GM10248 (cell line): ENCODE data around the gene NAGPA.

ENCODE experiments used
- CTCF ChIA-PET: fragments of 300-600 bp; sonication (Branson Sonifier 250); formaldehyde crosslinking; extraction: SDS; loops from one replicate; lab custom pipeline; 2021; ENCODE audit warnings: antibody characterized with exemption; lab: Yijun Ruan, JAX
- POLR2A ChIA-PET: fragments of 350-650 bp; sonication (Branson Sonifier 250); formaldehyde crosslinking; extraction: SDS; loops from one replicate; lab custom pipeline; 2020; ENCODE audit warnings: antibody characterized with exemption; lab: Yijun Ruan, JAX
- DNase-seq: peaks from one replicate; pipeline ENCODE4 v3.0.0; 2012; ENCODE audit errors: extremely low spot score
- CTCF ChIP-seq: IDR thresholded peaks from 2 replicates; pipeline ENCODE4 v1.5.1; 2012; ENCODE audit warnings: mild to moderate bottlenecking, low read depth; ENCODE audit errors: extremely low read depth, missing control alignments, control extremely low read depth

NAGPA gene

GRCh38 chr16:5016967-5017677 is 16.6 kb downstream of the NAGPA start:
- CTCF ChIA-PET = interaction anchor here (1.8 kb wide), 1 partner anchor 13 kb away, joined by 3 read pairs; no protein-coding TSS in a partner anchor

GRCh38 chr16:5015887-5016286 is 17.8 kb downstream of the NAGPA start:
- TF ChIP-seq CTCF = no peak
- POLR2A ChIA-PET = no interaction called here
- DNase-seq = no peak
- CTCF ChIA-PET = no interaction called here

More at GRCh38 chr16:5016967-5017677, 16.6 kb downstream of the NAGPA start:
- TF ChIP-seq CTCF = no peak
- no peak for DNase-seq
- POLR2A ChIA-PET = no interaction called here

DNA sequence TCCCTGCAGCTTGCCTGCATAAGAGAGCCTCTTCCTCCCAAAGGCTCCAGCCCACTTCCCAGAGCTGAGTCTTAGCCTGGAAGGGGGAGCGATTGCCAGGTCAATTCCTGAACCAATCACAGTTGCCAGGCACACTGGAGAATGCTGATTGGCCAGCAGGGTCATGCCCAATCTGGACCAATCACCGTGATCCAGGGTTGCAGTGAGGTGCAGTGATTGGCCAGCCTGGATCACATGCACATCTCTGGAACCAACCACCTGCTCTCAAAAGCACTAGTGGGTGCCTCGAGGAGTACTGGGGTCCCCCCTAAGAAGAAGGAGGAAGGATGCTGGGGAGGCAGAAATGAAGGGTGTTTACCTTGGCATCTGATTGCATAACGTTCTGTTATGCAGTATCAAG is 18.4 kb downstream of the NAGPA start:
- POLR2A ChIA-PET = no interaction called here
- CTCF ChIA-PET = no interaction called here
- TF ChIP-seq CTCF = no peak
- no peak for DNase-seq

DNA sequence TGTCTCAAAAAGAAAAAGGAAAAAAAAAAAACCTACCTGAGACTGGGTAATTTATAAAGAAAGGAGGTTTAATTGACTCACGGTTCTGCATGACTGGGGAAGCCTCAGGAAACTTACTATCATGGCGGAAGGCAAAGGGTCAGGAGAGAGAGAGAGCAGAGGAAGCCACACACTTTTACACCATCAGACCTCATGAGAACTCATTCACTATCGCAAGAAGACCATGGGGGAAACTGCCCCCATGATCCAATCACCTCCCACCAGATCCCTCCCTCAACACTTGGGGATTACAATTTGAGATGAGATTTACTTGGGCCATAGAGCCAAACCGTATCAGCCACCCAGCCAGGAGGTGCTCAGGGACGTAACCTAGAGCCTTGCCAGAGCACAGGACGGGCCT is 20.8 kb downstream of the NAGPA start:
- no peak for DNase-seq
- no peak for TF ChIP-seq CTCF
- ChIA-PET POLR2A (no interaction called here), CTCF (no interaction called here)

DNA sequence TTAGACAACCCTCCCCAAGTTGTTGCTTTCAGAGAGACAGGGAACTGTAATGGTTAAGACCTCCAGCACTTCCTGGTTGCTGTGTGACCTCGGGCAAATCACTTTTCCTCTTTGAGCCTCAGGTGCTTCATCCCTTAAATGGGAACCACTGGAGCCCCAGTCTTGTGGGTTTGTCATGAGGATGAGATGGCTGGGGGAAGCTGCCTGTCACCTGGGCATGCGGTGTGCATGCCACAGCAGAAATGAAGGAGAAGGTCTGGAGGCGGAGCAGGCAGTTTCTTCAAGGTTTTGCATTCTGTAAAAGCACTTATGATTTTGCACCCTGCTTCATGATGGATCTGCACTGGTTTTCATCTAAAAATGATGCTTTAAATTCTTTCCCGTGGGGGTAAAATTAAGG is 22.1 kb downstream of the NAGPA start:
- CTCF ChIA-PET = no interaction called here
- DNase-seq = no peak
- POLR2A ChIA-PET = no interaction called here
- no peak for TF ChIP-seq CTCF

GRCh38 chr16:5010576-5011329 is 23.0 kb downstream of the NAGPA start:
- DNase-seq = no peak
- ChIA-PET CTCF (no interaction called here), POLR2A (no interaction called here)
- TF ChIP-seq CTCF = no peak
